H1 (cell line): Measurements from ENCODE around the gene MCL1. TPM values are rescaled to one million over a fixed set of nuclear protein-coding genes. Genes with fewer than 3 reads are reported as not detected.

Experiments used
- CTCF ChIA-PET: fragments of 300-600 bp; sonication (Branson Sonifier 250); formaldehyde crosslinking; loops from one replicate; lab custom pipeline; 2021; ENCODE audit not compliant: partially characterized antibody; lab: Charles Lee
- POLR2A ChIA-PET: fragments of 300-600 bp; sonication (Branson Sonifier 250); formaldehyde crosslinking; loops from one replicate; lab custom pipeline; 2021; ENCODE audit warnings: inconsistent platforms; ENCODE audit not compliant: partially characterized antibody; lab: Charles Lee
- DNase-seq, 2 experiments: peaks; one replicate each; pipeline versions ENCODE4 v3.0.0 to v3.0.0-alpha.2; 2010 to 2022; ENCODE audit warnings: low spot score in 2 of 2, low read depth in 1 of 2, mixed read lengths in 1 of 2
- FAIRE-seq: peaks from 2 replicates; lab custom pipeline; 2011; peaks lifted over from hg19 to GRCh38; lab: Jason Lieb, UNC
- H2AFZ ChIP-seq: 2 replicates; pipeline ENCODE4 v1.8.1; 2012; ENCODE audit warnings: low read length, inconsistent platforms
- H2AK5ac ChIP-seq: 2 replicates; pipeline ENCODE4 v1.6.1; 2013; ENCODE audit warnings: low read depth, low read length
- H2BK120ac ChIP-seq: replicated peaks from 2 replicates; pipeline ENCODE3; 2013; ENCODE audit warnings: low read depth, low read length, inconsistent platforms
- H2BK12ac ChIP-seq: 2 replicates; pipeline ENCODE4 v1.6.1; 2013; ENCODE audit warnings: low read depth, low read length
- H2BK15ac ChIP-seq: 2 replicates; pipeline ENCODE4 v1.6.1; 2013; ENCODE audit warnings: low read length
- H2BK20ac ChIP-seq: 2 replicates; pipeline ENCODE4 v1.6.1; 2013; ENCODE audit warnings: low read length
- H2BK5ac ChIP-seq: 2 replicates; pipeline ENCODE4 v1.6.1; 2013; ENCODE audit warnings: low read depth, low read length
- H3K14ac ChIP-seq: 2 replicates; pipeline ENCODE4 v1.6.1; 2013; ENCODE audit warnings: inconsistent platforms; ENCODE audit not compliant: insufficient read length
- H3K18ac ChIP-seq: 2 replicates; pipeline ENCODE4 v1.6.1; 2013; ENCODE audit warnings: low read length; ENCODE audit errors: extremely low read depth
- H3K23ac ChIP-seq: 2 replicates; pipeline ENCODE4 v1.6.1; 2013; ENCODE audit warnings: inconsistent platforms; ENCODE audit not compliant: insufficient read length
- H3K23me2 ChIP-seq: 2 replicates; pipeline ENCODE4 v1.6.1; 2013; ENCODE audit warnings: low read depth, low read length
- H3K27ac ChIP-seq: 2 replicates; pipeline ENCODE4 v1.6.1; 2011; ENCODE audit warnings: low read depth, low read length, inconsistent platforms
- H3K27me3 ChIP-seq, 4 experiments: replicated peaks in 1 of 4; 1 replicate in 1 of 4; 2 replicates in 3 of 4; pipeline versions ENCODE4 v1.6.1 to v1.8.1; 2011 to 2013; ENCODE audit warnings: low read length in 3 of 4, mild to moderate bottlenecking in 3 of 4, inconsistent platforms in 2 of 4, mixed read lengths in 2 of 4, moderate library complexity in 1 of 4; ENCODE audit not compliant: control insufficient read depth in 3 of 4, insufficient read depth in 3 of 4; ENCODE audit errors: extremely low read depth in 1 of 4
- H3K36me3 ChIP-seq, 4 experiments: 2 replicates each; pipeline versions ENCODE4 v1.6.1 to v1.8.1; 2011 to 2013; ENCODE audit warnings: mild to moderate bottlenecking in 4 of 4, low read length in 3 of 4, moderate library complexity in 2 of 4, control low read depth in 1 of 4, inconsistent platforms in 1 of 4; ENCODE audit not compliant: insufficient read depth in 4 of 4, control insufficient read depth in 2 of 4
- H3K4ac ChIP-seq: replicated peaks from 2 replicates; pipeline ENCODE3; 2013; ENCODE audit warnings: low read length, low read depth, mixed read lengths, inconsistent platforms; ENCODE audit not compliant: insufficient read length
- H3K4me1 ChIP-seq, 4 experiments: replicated peaks in 1 of 4; 1 replicate in 1 of 4; 2 replicates in 3 of 4; pipeline versions ENCODE4 v1.6.1 to v1.8.1; 2011 to 2013; ENCODE audit warnings: low read length in 3 of 4, inconsistent platforms in 2 of 4, mixed read lengths in 1 of 4; ENCODE audit not compliant: insufficient read depth in 4 of 4, control insufficient read depth in 3 of 4
- H3K4me2 ChIP-seq, 2 experiments: 2 replicates each; pipeline versions ENCODE4 v1.6.1 to v1.8.1; 2011 to 2013; ENCODE audit warnings: low read depth in 2 of 2, low read length in 2 of 2, control low read depth in 1 of 2, inconsistent platforms in 1 of 2, mild to moderate bottlenecking in 1 of 2; ENCODE audit not compliant: insufficient read depth in 1 of 2
- H3K4me3 ChIP-seq, 4 experiments: fragments of 200-600, 300-600 bp in 1 of 4; sonication (generic), shearing (Covaris generic), sonication (Bioruptor Twin) in 1 of 4; 2 replicates each; pipeline versions ENCODE4 v1.5.1 to v1.8.1; 2011 to 2016; ENCODE audit warnings: low read length in 4 of 4, low read depth in 3 of 4, control low read depth in 2 of 4, inconsistent platforms in 2 of 4, mild to moderate bottlenecking in 2 of 4, mixed read lengths in 1 of 4, moderate library complexity in 1 of 4; ENCODE audit not compliant: insufficient read depth in 2 of 4; ENCODE audit errors: extremely low read depth in 1 of 4
- H3K56ac ChIP-seq: replicated peaks from 2 replicates; pipeline ENCODE3; 2013; ENCODE audit warnings: low read depth, mild to moderate bottlenecking, mixed read lengths, low read length, inconsistent platforms; ENCODE audit not compliant: insufficient read length
- H3K79me1 ChIP-seq: 2 replicates; pipeline ENCODE4 v1.6.1; 2013; ENCODE audit warnings: low read depth, low read length, control low read depth
- H3K79me2 ChIP-seq, 2 experiments: 2 replicates each; pipeline versions ENCODE4 v1.6.1 to v1.8.1; 2012 to 2013; ENCODE audit warnings: low read length in 2 of 2, mild to moderate bottlenecking in 2 of 2, inconsistent platforms in 1 of 2; ENCODE audit not compliant: insufficient read depth in 2 of 2, control insufficient read depth in 1 of 2
- H3K9ac ChIP-seq, 4 experiments: replicated peaks in 1 of 4; 1 replicate in 1 of 4; 2 replicates in 3 of 4; pipeline versions ENCODE4 v1.6.1 to v1.8.1; 2011 to 2013; ENCODE audit warnings: low read depth in 3 of 4, low read length in 3 of 4, control low read depth in 2 of 4, mild to moderate bottlenecking in 2 of 4, moderate library complexity in 2 of 4, inconsistent platforms in 1 of 4; ENCODE audit errors: extremely low read depth in 1 of 4
- H3K9me3 ChIP-seq, 2 experiments: 2 replicates each; pipeline versions ENCODE4 v1.6.1 to v1.8.1; 2012 to 2013; ENCODE audit warnings: mild to moderate bottlenecking in 2 of 2, moderate library complexity in 2 of 2, control low read depth in 1 of 2, inconsistent platforms in 1 of 2, low read depth in 1 of 2, low read length in 1 of 2, mixed read lengths in 1 of 2; ENCODE audit not compliant: insufficient read depth in 2 of 2
- H4K20me1 ChIP-seq, 2 experiments: replicated peaks in 1 of 2; 2 replicates each; pipeline versions ENCODE3 to v1.8.1; 2011 to 2013; ENCODE audit warnings: inconsistent platforms in 2 of 2, low read length in 2 of 2, mild to moderate bottlenecking in 1 of 2; ENCODE audit not compliant: insufficient read depth in 2 of 2, control insufficient read depth in 1 of 2
- H4K5ac ChIP-seq: 2 replicates; pipeline ENCODE4 v1.6.1; 2013; ENCODE audit warnings: low read length, low read depth, mixed read lengths, inconsistent platforms; ENCODE audit not compliant: insufficient read length
- H4K8ac ChIP-seq: 2 replicates; pipeline ENCODE4 v1.8.0; 2013; ENCODE audit warnings: mild to moderate bottlenecking, moderate library complexity, low read length, inconsistent platforms; ENCODE audit not compliant: insufficient read depth; ENCODE audit errors: extremely low read depth
- H4K91ac ChIP-seq: replicated peaks from 2 replicates; pipeline ENCODE3; 2013; ENCODE audit warnings: low read length, mixed read lengths, inconsistent platforms; ENCODE audit not compliant: insufficient read length
- CBX5 ChIP-seq: fragments of 300-800, 300-1000 bp; sonication (generic); IDR thresholded peaks from 2 replicates; pipeline ENCODE4 v1.7.1; 2016; ENCODE audit warnings: antibody characterized with exemption, low read length, low read depth
- EZH2 ChIP-seq: fragments of 200-600 bp; sonication (generic); IDR thresholded peaks from 2 replicates; pipeline ENCODE4 v1.7.1; 2012; ENCODE audit warnings: low read depth, mild to moderate bottlenecking, moderate library complexity, low read length, inconsistent platforms; ENCODE audit not compliant: severe bottlenecking
- GABPA ChIP-seq: IDR thresholded peaks from 2 replicates; pipeline ENCODE4 v1.6.1; 2011; ENCODE audit warnings: mild to moderate bottlenecking, low read length, moderate library complexity, borderline replicate concordance; ENCODE audit not compliant: insufficient read depth
- HDAC2 ChIP-seq, 2 experiments: fragments of 300-600 bp in 1 of 2; sonication (generic) in 1 of 2; IDR thresholded peaks; 2 replicates each; pipeline ENCODE4 v1.6.1; 2011 to 2012; ENCODE audit warnings: low read depth in 2 of 2, low read length in 2 of 2, mild to moderate bottlenecking in 2 of 2, moderate library complexity in 2 of 2, borderline replicate concordance in 1 of 2, inconsistent platforms in 1 of 2
- RAD21 ChIP-seq, 2 experiments: IDR thresholded peaks in 1 of 2; conservative IDR thresholded peaks in 1 of 2; 2 replicates each; pipeline ENCODE4 v1.6.1; 2011; ENCODE audit warnings: low read depth in 2 of 2, low read length in 2 of 2, improper control_type of control experiment in 1 of 2, inconsistent platforms in 1 of 2, mild to moderate bottlenecking in 1 of 2, moderate library complexity in 1 of 2
- SIN3A ChIP-seq, 2 experiments: IDR thresholded peaks in 1 of 2; conservative IDR thresholded peaks in 1 of 2; 2 replicates each; pipeline ENCODE4 v1.6.1; 2011 to 2012; ENCODE audit warnings: low read length in 2 of 2, improper control_type of control experiment in 1 of 2, low read depth in 1 of 2, mild to moderate bottlenecking in 1 of 2
- SP2 ChIP-seq: IDR thresholded peaks from 2 replicates; pipeline ENCODE4 v1.6.1; 2012; ENCODE audit warnings: mild to moderate bottlenecking, low read length, inconsistent platforms
- TEAD4 ChIP-seq: IDR thresholded peaks from 2 replicates; pipeline ENCODE4 v1.6.1; 2012; ENCODE audit warnings: low read depth, low read length, inconsistent platforms, mixed read lengths
- WGBS, 2 experiments: shearing (Covaris generic) in 1 of 2; methylation state at CpG; one replicate each; pipeline versions ENCODE4 v1.1.6 to v1.1.7; 2013 to 2015; ENCODE audit warnings: low lambda C conversion rate in 2 of 2, mixed read lengths in 2 of 2, inconsistent platforms in 1 of 2, low coverage in 1 of 2, missing lambda C conversion rate in 1 of 2; ENCODE audit not compliant: insufficient replicate concordance in 2 of 2, insufficient coverage in 1 of 2, insufficient read length in 1 of 2; ENCODE audit errors: extremely low coverage in 1 of 2, missing lambda C conversion rate in 1 of 2; 5-methylcytosine and 5-hydroxymethylcytosine counted together
- polyA plus RNA-seq, 7 experiments: library from polyadenylated mRNA; depleted of rRNA in 3 of 7; stranded (reverse) in 5 of 7; unstranded in 2 of 7; fragments of >200 nt in 5 of 7; fragments of 200-250 nt in 2 of 7; gene quantifications; 1 replicate in 5 of 7; 2 replicates in 1 of 7; 4 replicates in 1 of 7; pipeline versions ENCODE4 v1.2.1 to v1.2.3, GENCODE V29; 2011 to 2013; ENCODE audit warnings: missing spikeins in 2 of 7, mixed read lengths in 2 of 7
- total RNA-seq: library from RNA; stranded (reverse); fragmentation: NEBNext Ultra II Directional; extraction: Animal tissue kit (Norgen Biotek cat#: 25700); gene quantifications from 2 replicates; pipeline ENCODE4 v1.2.1, GENCODE V29; 2021

MCL1 gene
- total and polyA plus RNA-seq, 2 of the 8 experiments (the other 6 are each of a cell fraction or from before 2014, with no cell fraction given), result 61.1 to 218 TPM

- Histone ChIP-seq H3K9me3 (no peaks in the 10 kb centered on the region), H2BK120ac (no peak overlapping the region), H4K5ac (no peak overlapping the region), H3K36me3 (no peaks in the 10 kb centered on the region), H3K18ac (peak overlapping the region; percentile 32; the same call in 1 of the 2 replicates), H4K91ac (no peak overlapping the region), H3K4me3 (peak overlapping the region; percentile 21 to 65 (median 38); a peak in 6 of 8 replicates), H3K4me1 (peaks cover 2 to 19% (median 11%) of the 10 kb centered on the region in 4 experiments), H3K4ac (peak overlapping the region; percentile 78), H3K9ac (no peak overlapping the region), H3K27ac (no peak overlapping the region), H3K79me2 (no peaks in the 10 kb centered on the region), H2BK15ac (no peak overlapping the region), H2BK20ac (no peak overlapping the region), H3K56ac (no peak overlapping the region), H3K14ac (no peak overlapping the region), H3K4me2 (peak overlapping the region; percentile 96 to 97), H3K79me1 (no peaks in the 10 kb centered on the region), H4K20me1 (peaks cover 1 to 2% of the 10 kb centered on the region in 2 experiments), H3K27me3 (peaks cover 0 to 19% (median 10%) of the 10 kb centered on the region in 4 experiments; a peak in 5 of 7 replicates), H3K23ac (no peak overlapping the region), H2AK5ac (0 out of 2 replicates have a peak overlapping the region, but pooled peaks have one; percentile 41), H3K23me2 (peaks cover 5% of the 10 kb centered on the region; the same call in 1 of the 2 replicates), H2AFZ (no peak overlapping the region), H2BK12ac (peak overlapping the region; percentile 50; the same call in 1 of the 2 replicates), H2BK5ac (no peak overlapping the region), H4K8ac (peak overlapping the region; percentile 83)
- ChIA-PET POLR2A (interaction anchor here (0.7 to 43.7 kb wide), 9 partner anchors 11 to 436 kb away, joined by 3 to 1380 read pairs (median 9); partner anchors contain the start of genes ANP32E, ENSA, FALEC and MCL1), CTCF (interaction anchor here (0.6 to 6.3 kb wide), 5 partner anchors 11 to 151 kb away, joined by 3 to 65 read pairs (median 21); no protein-coding TSS in a partner anchor)
- WGBS, 2 experiments, result 59% methylated on average over 15 of the region's 43 CpGs; no CpG with 5 or more reads in 1 of the 2 experiments
- no peak for FAIRE-seq
- DNase-seq, result no peak
- TF ChIP-seq SP2, result no peak
- TF ChIP-seq TEAD4, result peak; percentile 90
- TF ChIP-seq HDAC2 (IDR thresholded peaks at IDR 0.05; ENCODE audit: borderline replicate concordance in 1 of 2, low read depth in 2 of 2, low read length in 2 of 2), result 0 out of 4 replicates have a peak, but pooled peaks of 1 of the 2 experiments have one; percentile 50
- peak; percentile 9 for TF ChIP-seq EZH2
- TF ChIP-seq GABPA, result 0 out of 2 replicates have a peak, but pooled peaks have one; percentile 5
- no peak for TF ChIP-seq SIN3A (conservative IDR thresholded peaks at IDR 0.05 in 1 of 2, IDR thresholded peaks at IDR 0.05 in 1 of 2; ENCODE audit: low read depth in 1 of 2, low read length in 2 of 2)
- TF ChIP-seq RAD21 (IDR thresholded peaks at IDR 0.05 in 1 of 2, conservative IDR thresholded peaks at IDR 0.05 in 1 of 2; ENCODE audit: low read depth in 2 of 2, low read length in 2 of 2), result peak; percentile 6 to 32; a peak in 3 of 4 replicates
- TF ChIP-seq CBX5, result no peak
Measured at GRCh38 chr1:150549496-150550221, 29.8 kb downstream of the MCL1 start.
